ENCODE measurements around the gene PIN1. TPM values are rescaled to one million over a fixed set of nuclear protein-coding genes. Genes with fewer than 3 reads are reported as not detected.

Gene PIN1
- total RNA-seq: 10 to 100 TPM; 22.9 to 82.5 (median 43.7) TPM

GRCh38 chr19:9834726-9835506 lies at the start of gene PIN1:
TSS of gene PIN1 (plus strand) at chr19:9835318. CDS start at chr19:9835345, 27 bp downstream.
- in situ Hi-C loops (cut with MboI; ENCODE audit: low pct_ligation_motif_present in 1 of 4, low pct_unique_long_range_greater_than_20kb in 1 of 4, low sequenced_read_pairs in 3 of 4): no loop called here
- 0% methylated on average over 49 of the region's 73 CpGs; no CpG with 5 or more reads in 1 of the 2 donors for WGBS, 2 donors (ENCODE audit: low coverage in 1 of 2)
- peak within 1 kb of the TSS; percentile 62 to 99 (median 90) for H3K4me3 ChIP-seq
- no peaks in the 10 kb centered on the region for H3K9me3 ChIP-seq
- TF ChIP-seq POLR2AphosphoS5 (IDR thresholded peaks at IDR 0.05): peak; percentile 61 to 68 (median 67)
- TF ChIP-seq EP300 (IDR thresholded peaks at IDR 0.05; ENCODE audit: low read depth): no peak
- peak; percentile 29 for TF ChIP-seq POLR2A (IDR thresholded peaks at IDR 0.05)
- peak in 4 of 5 experiments; percentile 58 to 73 (median 60) for TF ChIP-seq CTCF (IDR thresholded peaks at IDR 0.05)
- peaks cover 0 to 3% (median 1%) of the 10 kb centered on the region in 4 donors for H3K36me3 ChIP-seq
- H3K27ac ChIP-seq: peak within 1 kb of the TSS; percentile 79 to 89 (median 84)
- no peaks in the 10 kb centered on the region for H3K27me3 ChIP-seq
- intact Hi-C loops (cut with DNase I; ENCODE audit: low total_unique reads): no loop called here
- peaks cover 8 to 13% (median 10%) of the 10 kb centered on the region in 4 donors for H3K4me1 ChIP-seq
- peak; percentile 100 for DNase-seq

GRCh38 chr19:9785367-9786331 lies 49.5 kb upstream of the PIN1 start:
- Histone ChIP-seq H3K4me3 (peak overlapping the region; percentile 23 to 78 (median 72)), H3K9me3 (no peaks in the 10 kb centered on the region), H3K4me1 (peaks cover 0 to 32% (median 21%) of the 10 kb centered on the region in 4 donors), H3K36me3 (no peaks in the 10 kb centered on the region), H3K27ac (peak overlapping the region; percentile 93 to 99 (median 98)), H3K27me3 (no peaks in the 10 kb centered on the region)
- in situ Hi-C loops (cut with MboI; ENCODE audit: low pct_ligation_motif_present in 1 of 4, low pct_unique_long_range_greater_than_20kb in 1 of 4, low sequenced_read_pairs in 3 of 4) (loop anchor here in 3 of 4 donors (25.0 kb wide), 2 partner anchors 473 to 648 kb away; partner anchors contain the start of genes ZNF559 (in 3 of the 3), ZNF699 (in 3 of the 3), OR7G3 (in 2 of the 3) and ZNF317 (in 2 of the 3)), intact Hi-C loops (cut with DNase I; ENCODE audit: low total_unique reads) (loop anchor here (1.0 to 10.0 kb wide), 2 partner anchors 163 to 1119 kb away; no protein-coding TSS in a partner anchor)
- TF ChIP-seq CTCF (IDR thresholded peaks at IDR 0.05) (no peak), EP300 (IDR thresholded peaks at IDR 0.05; ENCODE audit: low read depth) (no peak), POLR2A (IDR thresholded peaks at IDR 0.05) (peak; percentile 96), POLR2AphosphoS5 (IDR thresholded peaks at IDR 0.05) (peak; percentile 89 to 93 (median 92))
- peak; percentile 99 for DNase-seq
- 0 to 1% methylated on average over 9 to 54 of the region's 74 CpGs for WGBS, 2 donors (ENCODE audit: low coverage in 1 of 2)

GRCh38 chr19:9786342-9786741 lies 48.8 kb upstream of the PIN1 start:
- intact Hi-C loops (cut with DNase I; ENCODE audit: low total_unique reads) (loop anchor here (1.0 to 10.0 kb wide), 2 partner anchors 164 to 1118 kb away; no protein-coding TSS in a partner anchor), in situ Hi-C loops (cut with MboI; ENCODE audit: low pct_ligation_motif_present in 1 of 4, low pct_unique_long_range_greater_than_20kb in 1 of 4, low sequenced_read_pairs in 3 of 4) (loop anchor here in 3 of 4 donors (25.0 kb wide), 2 partner anchors 474 to 649 kb away; partner anchors contain the start of genes ZNF559 (in 3 of the 3), ZNF699 (in 3 of the 3), OR7G3 (in 2 of the 3) and ZNF317 (in 2 of the 3))
- Histone ChIP-seq H3K4me1 (peaks cover 0 to 39% (median 26%) of the 10 kb centered on the region in 4 donors), H3K27me3 (no peaks in the 10 kb centered on the region), H3K27ac (peak overlapping the region; percentile 93 to 99 (median 98)), H3K4me3 (peak overlapping the region; percentile 23 to 78 (median 72)), H3K36me3 (no peaks in the 10 kb centered on the region), H3K9me3 (no peaks in the 10 kb centered on the region)
- 67 to 69% methylated on average over 7 to 9 of the region's 9 CpGs for WGBS, 2 donors (ENCODE audit: low coverage in 1 of 2)
- DNase-seq: peak; percentile 23
- TF ChIP-seq CTCF (IDR thresholded peaks at IDR 0.05) (no peak), POLR2AphosphoS5 (IDR thresholded peaks at IDR 0.05) (no peak), POLR2A (IDR thresholded peaks at IDR 0.05) (no peak), EP300 (IDR thresholded peaks at IDR 0.05; ENCODE audit: low read depth) (no peak)
